Suprapubic skin (tissue), 4 donors: ENCODE measurements around the gene FNBP1. TPM values are rescaled to one million over a fixed set of nuclear protein-coding genes. Genes with fewer than 3 reads are reported as not detected.
A peak's percentile ranks its signal among the peaks of the same experiment; 100 is the strongest.

Experiments used
- DNase-seq, 2 donors: peaks; one replicate each; pipeline ENCODE4 v3.0.0-alpha.2; 2019; ENCODE audit warnings: low spot score in 2 of 2
- H3K27ac ChIP-seq: fragments of 200-600 bp; sonication (generic); one replicate; pipeline ENCODE4 v1.5.1; 2019
- H3K27me3 ChIP-seq: fragments of 200-600 bp; sonication (generic); one replicate; pipeline ENCODE4 v1.5.1; 2019
- H3K36me3 ChIP-seq: fragments of 200-600 bp; sonication (generic); one replicate; pipeline ENCODE4 v1.5.1; 2019
- H3K4me1 ChIP-seq: fragments of 200-600 bp; sonication (generic); one replicate; pipeline ENCODE4 v1.5.1; 2019
- H3K4me3 ChIP-seq: fragments of 200-600 bp; sonication (generic); one replicate; pipeline ENCODE4 v1.5.1; 2019; ENCODE audit warnings: mild to moderate bottlenecking
- H3K9me3 ChIP-seq: fragments of 200-600 bp; sonication (generic); one replicate; pipeline ENCODE4 v1.5.1; 2019
- EP300 ChIP-seq: sonication (generic); formaldehyde crosslinking; IDR thresholded peaks from one replicate; pipeline ENCODE4 v1.6.1; 2017; ENCODE audit warnings: antibody characterized with exemption
- POLR2A ChIP-seq, 2 donors: fragments of 450-650 bp; IDR thresholded peaks; one replicate each; pipeline ENCODE4 v1.6.1; 2017; ENCODE audit warnings: antibody characterized with exemption in 2 of 2, mild to moderate bottlenecking in 2 of 2, moderate library complexity in 2 of 2
- POLR2AphosphoS5 ChIP-seq, 3 donors: sonication (generic); formaldehyde crosslinking; IDR thresholded peaks; one replicate each; pipeline ENCODE4 v1.6.1; 2017; ENCODE audit warnings: antibody characterized with exemption in 3 of 3
- WGBS: methylation state at CpG from one replicate; pipeline ENCODE4 v1.1.5; 2018; 5-methylcytosine and 5-hydroxymethylcytosine counted together
- total RNA-seq, 4 donors: library from RNA; depleted of rRNA; stranded (reverse); fragments of >200 nt; gene quantifications; one replicate each; pipeline ENCODE4 v1.1.0, GENCODE V29; 2016
- TF ChIP-seq, protein P1 (sequence below), 2 donors: fragments of 200-600 bp in 1 of 2; fragments of 450-650 bp in 1 of 2; sonication (generic) in 1 of 2; IDR thresholded peaks; one replicate each; pipeline ENCODE4 v1.5.1; 2016 to 2019; ENCODE audit warnings: antibody characterized with exemption in 2 of 2, mild to moderate bottlenecking in 1 of 2, moderate library complexity in 1 of 2

Gene FNBP1
- total RNA-seq, 4 donors from 2014 or later = 23.7 to 50.5 (median 43.3) TPM

DNA sequence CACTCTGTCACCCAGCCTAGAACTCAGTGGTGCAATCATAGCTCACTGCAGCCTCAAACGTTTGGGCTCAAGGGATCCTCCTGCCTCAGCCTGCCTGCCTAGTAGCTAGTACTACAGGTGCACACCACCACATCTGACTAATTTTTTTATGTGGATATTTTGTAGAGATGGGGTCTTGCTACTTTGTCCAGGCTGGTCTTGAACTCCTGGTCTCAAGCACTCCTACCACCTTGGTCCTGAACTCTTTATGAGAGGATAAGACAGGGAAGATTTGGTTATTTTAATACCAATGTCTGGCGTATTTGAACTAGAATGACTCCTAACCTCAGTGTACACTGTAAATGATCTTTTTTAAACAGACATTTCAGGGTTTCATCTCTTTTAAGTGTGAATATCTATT is 19.8 kb upstream of the FNBP1 start:
- H3K4me3 ChIP-seq = no peak overlapping the region
- H3K36me3 ChIP-seq = peaks cover 5% of the 10 kb centered on the region
- no peaks in the 10 kb centered on the region for H3K4me1 ChIP-seq
- DNase-seq = no peak
- TF ChIP-seq, protein P1, sequence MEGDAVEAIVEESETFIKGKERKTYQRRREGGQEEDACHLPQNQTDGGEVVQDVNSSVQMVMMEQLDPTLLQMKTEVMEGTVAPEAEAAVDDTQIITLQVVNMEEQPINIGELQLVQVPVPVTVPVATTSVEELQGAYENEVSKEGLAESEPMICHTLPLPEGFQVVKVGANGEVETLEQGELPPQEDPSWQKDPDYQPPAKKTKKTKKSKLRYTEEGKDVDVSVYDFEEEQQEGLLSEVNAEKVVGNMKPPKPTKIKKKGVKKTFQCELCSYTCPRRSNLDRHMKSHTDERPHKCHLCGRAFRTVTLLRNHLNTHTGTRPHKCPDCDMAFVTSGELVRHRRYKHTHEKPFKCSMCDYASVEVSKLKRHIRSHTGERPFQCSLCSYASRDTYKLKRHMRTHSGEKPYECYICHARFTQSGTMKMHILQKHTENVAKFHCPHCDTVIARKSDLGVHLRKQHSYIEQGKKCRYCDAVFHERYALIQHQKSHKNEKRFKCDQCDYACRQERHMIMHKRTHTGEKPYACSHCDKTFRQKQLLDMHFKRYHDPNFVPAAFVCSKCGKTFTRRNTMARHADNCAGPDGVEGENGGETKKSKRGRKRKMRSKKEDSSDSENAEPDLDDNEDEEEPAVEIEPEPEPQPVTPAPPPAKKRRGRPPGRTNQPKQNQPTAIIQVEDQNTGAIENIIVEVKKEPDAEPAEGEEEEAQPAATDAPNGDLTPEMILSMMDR (IDR thresholded peaks at IDR 0.05) = no peak
- TF ChIP-seq POLR2A (IDR thresholded peaks at IDR 0.05) = no peak
- no peak for TF ChIP-seq POLR2AphosphoS5 (IDR thresholded peaks at IDR 0.05)
- TF ChIP-seq EP300 = no peak
- WGBS = 71% methylated on average over 2 of the region's 2 CpGs
- no peaks in the 10 kb centered on the region for H3K9me3 ChIP-seq
- H3K27me3 ChIP-seq = no peaks in the 10 kb centered on the region
- no peak overlapping the region for H3K27ac ChIP-seq

DNA sequence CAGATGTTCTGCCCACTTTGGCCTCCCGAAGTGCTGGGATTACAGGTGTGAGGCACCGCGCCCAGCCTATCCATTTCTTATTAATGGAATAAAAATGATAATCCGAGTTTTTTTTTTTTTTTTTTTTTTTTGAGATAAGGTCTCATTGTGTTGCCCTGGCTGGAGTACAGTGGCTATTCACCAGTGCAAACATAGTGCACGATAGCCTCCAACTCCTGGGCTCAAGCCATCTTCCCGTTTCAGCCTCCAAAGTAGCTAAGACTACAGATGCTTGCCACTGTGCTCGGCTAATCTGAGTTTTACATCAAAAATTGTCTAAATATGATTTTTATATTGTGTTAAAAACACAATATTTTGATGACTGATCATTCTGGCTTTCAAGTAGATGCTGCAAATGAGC is 17.3 kb upstream of the FNBP1 start:
- TF ChIP-seq POLR2A (IDR thresholded peaks at IDR 0.05) (no peak), POLR2AphosphoS5 (IDR thresholded peaks at IDR 0.05) (no peak), EP300 (no peak)
- TF ChIP-seq, protein P1 (IDR thresholded peaks at IDR 0.05) = no peak
- H3K27ac ChIP-seq = no peak overlapping the region
- peaks cover 4% of the 10 kb centered on the region for H3K4me1 ChIP-seq
- peaks cover 5% of the 10 kb centered on the region for H3K36me3 ChIP-seq
- no peaks in the 10 kb centered on the region for H3K9me3 ChIP-seq
- WGBS = 84% methylated on average over 7 of the region's 7 CpGs
- no peaks in the 10 kb centered on the region for H3K27me3 ChIP-seq
- no peak for DNase-seq
- H3K4me3 ChIP-seq = no peak overlapping the region

DNA sequence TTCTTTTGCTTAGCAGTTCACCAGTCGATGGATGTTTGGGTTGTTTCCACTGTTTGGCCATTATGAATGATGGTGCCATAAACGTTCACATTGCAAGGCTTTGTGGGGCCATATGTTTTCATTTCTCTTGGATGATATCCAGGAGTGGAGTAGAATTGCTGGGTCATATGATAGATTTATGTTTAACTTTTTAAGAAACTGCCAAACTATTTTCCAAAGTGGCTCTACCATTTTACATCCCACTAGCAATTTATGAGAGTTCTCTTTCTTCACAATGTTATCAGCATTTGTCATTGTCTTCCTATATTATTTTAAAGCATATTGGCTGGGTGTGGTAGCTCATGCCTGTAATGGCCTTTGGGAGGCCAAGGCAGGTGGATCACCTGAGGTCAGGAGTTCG is 15.9 kb upstream of the FNBP1 start:
- TF ChIP-seq, protein P1 (IDR thresholded peaks at IDR 0.05) = no peak
- no peak for TF ChIP-seq POLR2AphosphoS5 (IDR thresholded peaks at IDR 0.05)
- TF ChIP-seq EP300 = no peak
- Histone ChIP-seq H3K9me3 (no peaks in the 10 kb centered on the region), H3K27me3 (no peaks in the 10 kb centered on the region), H3K4me3 (no peak overlapping the region), H3K27ac (no peak overlapping the region), H3K36me3 (peaks cover 5% of the 10 kb centered on the region), H3K4me1 (peaks cover 15% of the 10 kb centered on the region)
- WGBS = 51% methylated on average over 3 of the region's 3 CpGs
- no peak for DNase-seq

DNA sequence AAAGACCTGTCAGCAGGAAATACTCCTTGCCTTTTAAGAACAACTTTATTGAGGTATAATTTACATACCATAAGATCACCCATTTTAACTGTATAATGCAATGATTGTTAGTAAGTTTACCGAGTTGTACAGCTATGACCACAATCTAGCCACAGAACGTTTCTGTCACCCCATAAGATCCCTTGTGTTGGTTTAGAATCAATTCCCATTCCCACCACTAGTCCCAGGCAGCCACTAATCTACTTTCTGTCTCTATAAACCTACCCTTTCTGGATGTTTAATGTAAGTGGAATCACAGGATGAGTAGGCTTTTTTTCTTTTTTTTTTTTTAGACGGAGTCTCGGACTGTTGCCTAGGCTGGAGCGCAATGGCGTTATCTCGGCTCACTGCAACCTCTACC is 15.2 kb upstream of the FNBP1 start:
- Histone ChIP-seq H3K4me1 (peaks cover 17% of the 10 kb centered on the region), H3K27ac (no peak overlapping the region), H3K27me3 (no peaks in the 10 kb centered on the region), H3K4me3 (no peak overlapping the region), H3K9me3 (no peaks in the 10 kb centered on the region), H3K36me3 (peaks cover 5% of the 10 kb centered on the region)
- DNase-seq = no peak
- no peak for TF ChIP-seq EP300
- TF ChIP-seq, protein P1 (IDR thresholded peaks at IDR 0.05) = peak in 1 of 2 donors; percentile 22
- no peak for TF ChIP-seq POLR2A (IDR thresholded peaks at IDR 0.05)
- 78% methylated on average over 7 of the region's 7 CpGs for WGBS

DNA sequence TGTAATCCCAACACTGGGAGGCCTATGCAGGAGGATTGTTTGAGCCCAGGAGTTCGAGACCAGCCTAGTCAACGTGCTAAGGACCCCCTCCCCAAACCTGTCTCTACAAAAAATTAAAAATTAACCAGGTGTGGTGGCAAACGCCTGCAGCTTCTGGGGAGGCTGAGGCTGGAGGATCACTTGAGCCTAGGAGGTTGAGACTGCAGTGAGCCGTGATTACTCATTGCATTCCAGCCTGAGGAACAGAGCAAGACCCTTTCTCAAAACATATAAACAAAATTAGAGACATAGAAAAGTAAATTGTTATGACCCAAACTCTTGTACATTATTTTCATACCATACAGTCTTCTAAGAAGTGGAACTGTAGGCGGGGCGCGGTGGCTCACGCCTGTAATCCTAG is 11.8 kb upstream of the FNBP1 start:
- TF ChIP-seq POLR2A (IDR thresholded peaks at IDR 0.05) (no peak), POLR2AphosphoS5 (IDR thresholded peaks at IDR 0.05) (no peak), EP300 (no peak)
- TF ChIP-seq, protein P1 (IDR thresholded peaks at IDR 0.05) = no peak
- peak overlapping the region; percentile 88 for H3K27ac ChIP-seq
- peaks cover 5% of the 10 kb centered on the region for H3K36me3 ChIP-seq
- peak overlapping the region; percentile 89 for H3K4me3 ChIP-seq
- H3K4me1 ChIP-seq = peaks cover 42% of the 10 kb centered on the region
- H3K27me3 ChIP-seq = no peaks in the 10 kb centered on the region
- H3K9me3 ChIP-seq = no peaks in the 10 kb centered on the region
- no peak for DNase-seq
- 81% methylated on average over 8 of the region's 8 CpGs for WGBS
